ENCODE data around the gene TDP1.

Gene TDP1

DNA sequence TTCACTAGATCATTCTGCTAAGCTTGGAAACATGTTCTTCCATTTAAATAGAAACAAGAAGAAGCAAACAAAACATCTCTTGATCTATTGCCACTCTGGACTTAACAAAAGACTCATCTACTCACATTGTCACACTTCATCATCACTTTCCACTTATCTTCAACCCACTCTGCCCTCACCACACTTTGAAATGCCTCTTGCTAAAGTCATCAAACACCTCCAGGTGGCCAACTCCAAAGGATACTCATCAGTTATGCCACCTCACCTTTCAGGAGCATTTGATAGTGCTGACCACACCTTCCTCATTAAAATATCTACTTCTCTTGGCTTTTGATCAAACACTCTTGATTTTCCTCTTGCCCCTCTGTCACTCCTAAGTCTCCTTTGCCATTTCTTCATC, 8.4 kb upstream of the TDP1 start:
- DNase-seq, result no peak

DNA sequence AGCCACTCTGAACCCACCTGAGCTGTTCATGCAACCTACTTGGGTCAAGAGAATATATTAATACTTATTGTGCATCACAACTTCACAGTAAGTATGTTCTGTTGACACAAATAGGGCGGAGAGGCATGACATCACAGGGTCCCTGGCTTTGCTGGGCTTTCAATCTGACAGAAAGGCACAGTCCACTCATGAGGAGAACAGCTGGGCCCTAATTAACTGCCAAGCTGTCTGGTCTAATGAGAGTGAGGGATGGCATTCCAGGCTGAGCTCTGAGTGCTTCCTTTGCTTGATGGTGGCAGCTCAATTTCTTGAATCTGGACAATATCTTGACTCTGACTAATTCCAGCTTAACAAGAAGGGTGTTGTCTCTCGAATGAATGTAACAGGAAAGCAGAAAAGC, 3.2 kb upstream of the TDP1 start:
- DNase-seq, result no peak

DNA sequence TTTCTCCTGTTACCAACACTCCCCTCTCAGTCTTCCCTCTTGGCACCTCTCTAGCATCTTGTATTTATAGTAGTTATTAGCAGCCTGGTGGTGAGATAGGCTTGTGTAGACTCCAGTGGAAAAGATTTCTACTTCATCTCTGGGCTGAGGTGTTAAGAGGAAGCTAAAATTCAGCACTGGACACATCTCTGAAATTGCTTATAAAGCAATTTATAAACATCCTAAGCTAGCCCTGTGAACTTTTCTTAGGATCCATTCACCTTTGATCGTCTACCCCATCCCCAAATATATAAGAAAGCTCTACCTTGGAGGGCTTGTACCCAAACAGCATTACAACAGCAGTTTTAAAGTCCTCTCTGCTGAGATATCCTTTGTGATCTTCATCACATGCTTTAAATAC, 2.1 kb upstream of the TDP1 start:
- DNase-seq, result no peak

DNA sequence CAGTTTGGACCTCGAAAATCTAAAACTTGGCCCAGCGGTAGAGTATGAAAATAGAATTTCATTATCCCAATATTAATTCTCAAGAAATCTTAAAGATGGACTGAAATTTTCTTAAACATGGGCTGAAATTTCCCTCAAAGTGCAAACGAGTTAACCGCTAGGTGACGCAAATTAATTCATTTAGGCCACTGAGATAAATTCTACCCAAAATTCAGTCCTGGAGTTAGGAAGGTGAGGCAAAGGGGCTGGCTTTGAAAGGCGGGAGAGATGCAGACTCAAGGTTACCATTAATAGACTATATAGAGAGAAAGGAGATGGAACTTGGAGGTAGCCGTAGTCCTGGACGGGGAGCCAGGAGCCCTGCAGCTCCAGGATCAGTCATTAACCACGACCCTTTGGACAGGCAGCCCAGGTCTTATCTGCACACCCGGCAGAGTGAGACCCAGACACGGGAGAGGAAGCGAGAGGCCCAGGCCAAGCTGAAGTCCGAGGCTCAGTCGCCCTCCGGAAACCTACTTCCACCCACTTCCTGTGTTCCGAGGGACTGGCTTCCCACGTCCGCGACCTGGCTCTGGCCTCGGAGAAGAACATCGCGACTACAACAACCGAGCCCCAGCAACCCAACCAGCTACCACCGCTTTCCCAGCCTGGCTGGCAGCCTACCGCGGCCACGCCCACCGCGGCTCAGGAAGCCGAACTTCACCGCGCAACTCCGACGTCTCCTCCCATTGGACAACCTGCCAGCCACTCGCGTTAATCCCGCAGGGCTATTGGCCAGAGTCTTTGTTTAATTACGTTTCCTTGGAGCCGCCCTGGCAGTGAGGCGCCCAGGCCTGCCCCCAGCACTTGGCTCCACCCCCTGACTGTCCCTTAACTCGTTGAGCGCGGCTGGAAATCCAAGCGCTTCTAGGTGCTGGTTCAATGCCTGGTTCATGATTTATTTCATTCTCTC, 1.4 kb upstream of the TDP1 start, which contains the start of gene EFCAB11:
EFCAB11 (minus strand) TSS at position 661 of the 952 bp plus-strand sequence; CDS start at position 591, 70 bp downstream.
- peak; percentile 82 for DNase-seq

DNA sequence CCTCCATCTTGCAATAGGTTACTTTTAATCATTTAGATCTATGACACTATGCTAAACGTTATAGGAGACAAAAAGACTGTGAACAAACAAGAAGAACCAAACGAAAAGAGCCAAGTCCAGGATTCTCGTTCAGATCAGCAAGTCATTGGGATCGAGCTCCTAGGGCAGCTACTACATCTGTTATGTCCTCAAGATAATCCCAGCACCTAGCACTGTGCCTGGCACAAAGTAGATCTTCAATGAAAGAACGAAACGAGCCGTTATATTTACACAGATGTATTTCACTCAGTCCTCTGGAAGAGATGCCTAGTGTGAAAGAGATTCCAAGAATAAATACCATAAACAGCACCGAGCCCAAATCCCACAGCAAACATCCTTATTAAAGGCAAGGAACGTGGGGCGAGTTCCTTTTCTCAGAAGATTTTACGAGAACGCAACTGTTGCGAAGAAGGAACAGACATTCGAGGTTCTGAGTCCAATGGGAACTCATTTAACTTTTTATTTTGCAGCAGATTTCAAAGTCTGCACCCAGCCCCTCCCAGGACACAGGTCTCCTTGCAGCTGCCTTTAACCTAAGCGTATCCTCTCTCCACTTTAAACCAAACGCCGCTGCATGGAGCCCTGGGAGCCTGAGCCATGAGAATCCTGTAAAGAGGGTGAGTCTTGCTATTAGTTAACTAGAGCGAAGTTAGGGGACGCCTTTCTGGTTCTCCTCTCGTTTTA, 544 bp upstream of the TDP1 start:
- no peak for DNase-seq

DNA sequence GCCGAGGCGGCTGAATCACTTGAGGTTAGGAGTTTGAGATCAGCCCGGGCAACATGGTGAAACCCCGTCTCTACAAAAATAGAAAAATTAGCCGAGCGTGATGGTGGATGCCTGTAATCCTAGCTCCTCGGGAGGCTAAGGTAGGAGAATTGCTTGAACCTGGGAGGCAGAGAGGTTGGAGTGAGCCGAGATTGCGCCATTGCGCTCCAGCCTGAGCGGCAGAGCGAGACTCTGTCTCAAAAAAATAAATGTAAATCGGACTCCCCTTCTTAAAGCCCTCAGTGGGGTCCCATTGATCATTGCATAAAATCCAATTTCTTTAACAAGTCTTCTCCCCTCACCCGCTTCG, 908 bp downstream of the TDP1 start:
- DNase-seq, result no peak

DNA sequence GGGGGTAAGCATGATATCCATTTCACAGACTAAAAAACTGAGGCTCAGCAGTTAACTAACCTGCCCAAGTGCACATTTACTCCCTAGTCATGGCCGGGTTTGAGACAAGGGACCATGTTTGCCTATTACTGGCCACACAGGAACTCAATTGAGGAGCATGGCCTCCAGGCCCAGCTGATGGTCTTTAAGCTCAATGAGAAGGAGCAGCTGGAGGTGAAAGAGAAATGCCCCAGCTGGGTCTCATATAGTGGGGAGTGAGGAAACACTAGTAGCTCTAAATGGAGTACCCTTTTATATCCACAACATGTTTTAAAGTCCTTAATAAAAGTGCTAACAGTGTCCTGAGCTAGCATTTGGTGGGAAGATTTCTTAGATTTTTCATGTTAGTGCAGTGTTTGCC, 1.6 kb downstream of the TDP1 start:
- no peak for DNase-seq

DNA sequence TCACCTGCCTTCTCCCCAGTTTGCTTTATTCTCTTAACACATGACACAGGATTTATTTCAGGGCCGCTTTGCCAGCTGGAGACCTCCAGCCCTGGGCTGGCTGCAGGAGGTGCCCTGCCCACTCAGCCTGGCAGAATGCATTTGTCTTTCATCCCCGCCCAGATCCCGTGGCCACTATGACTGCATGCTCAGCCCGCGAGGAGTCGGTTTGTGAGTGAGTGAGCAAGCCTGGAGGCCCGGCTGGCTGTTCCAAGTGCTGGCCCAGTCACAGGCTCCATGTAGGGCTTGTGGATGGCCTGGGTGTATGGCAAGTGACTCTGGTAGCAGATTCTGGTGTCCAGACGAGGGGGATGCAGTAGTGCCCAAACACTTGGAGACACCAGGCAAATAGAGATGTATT, 2.1 kb downstream of the TDP1 start:
- no peak for DNase-seq

DNA sequence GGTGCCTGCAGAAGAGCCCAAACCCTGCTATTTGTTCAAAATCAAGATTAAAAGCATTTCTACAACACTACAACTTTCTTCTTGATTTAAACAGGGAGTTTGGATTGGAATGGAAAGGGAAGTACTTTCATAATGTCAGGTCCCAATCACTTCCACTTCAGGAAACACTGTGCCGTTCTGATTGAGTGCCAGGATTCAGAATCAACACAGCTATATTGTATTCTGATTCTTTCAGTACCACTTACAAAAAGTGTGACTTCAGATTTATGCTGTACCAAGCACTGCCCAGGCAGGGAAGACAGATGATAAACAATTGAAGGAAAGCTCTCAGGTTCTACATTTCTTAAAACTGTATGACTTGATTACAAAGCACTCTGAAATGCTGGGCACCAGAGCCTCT, 3.2 kb downstream of the TDP1 start:
- no peak for DNase-seq

DNA sequence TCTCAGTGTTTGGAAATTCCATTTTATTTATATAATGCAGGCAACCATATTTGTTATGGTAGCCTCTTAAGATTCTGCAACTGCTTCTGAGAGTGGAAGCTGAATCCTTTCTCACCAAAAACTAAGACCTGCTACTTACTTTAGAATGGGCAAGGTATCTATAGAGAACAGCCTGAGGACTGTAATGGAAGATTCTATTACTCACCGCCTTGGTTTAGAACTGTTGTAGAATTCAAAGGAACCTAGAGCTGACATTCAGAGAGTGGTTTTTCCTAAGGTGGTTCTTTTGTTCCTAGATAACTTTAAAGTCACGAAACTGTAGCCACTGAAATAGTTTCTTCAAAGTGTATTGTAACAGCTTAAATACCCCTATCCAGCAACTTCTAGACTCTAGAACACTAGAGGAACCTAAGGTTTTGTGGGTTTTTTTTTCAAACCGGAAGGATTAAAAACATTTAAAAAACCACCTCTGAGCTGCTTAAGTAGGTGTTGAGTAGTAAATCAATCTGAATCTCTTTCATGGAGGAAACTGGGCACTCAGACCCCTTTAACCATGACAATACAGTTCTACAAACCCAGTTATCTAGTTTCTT, 4.2 kb downstream of the TDP1 start:
- DNase-seq, result no peak

DNA sequence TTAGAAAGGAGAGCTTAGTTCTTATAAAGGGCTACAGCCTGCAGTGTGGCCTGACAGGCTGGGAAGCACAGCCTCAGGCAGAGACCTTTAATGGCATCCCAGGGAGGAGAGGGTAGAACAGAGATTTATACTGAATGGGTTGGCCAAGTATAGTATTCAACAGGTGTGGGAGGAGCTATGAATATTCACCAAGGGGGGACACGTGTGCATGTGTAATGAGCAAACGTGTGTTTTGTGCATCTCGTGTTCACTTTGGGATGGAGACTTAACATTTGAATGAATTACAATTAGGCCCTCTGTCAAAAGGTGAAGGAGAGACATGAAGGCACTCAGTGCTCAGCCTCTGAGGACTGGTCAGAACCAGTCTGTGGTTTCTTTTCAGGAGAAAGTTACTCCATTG, 5.2 kb downstream of the TDP1 start:
- DNase-seq, result no peak

DNA sequence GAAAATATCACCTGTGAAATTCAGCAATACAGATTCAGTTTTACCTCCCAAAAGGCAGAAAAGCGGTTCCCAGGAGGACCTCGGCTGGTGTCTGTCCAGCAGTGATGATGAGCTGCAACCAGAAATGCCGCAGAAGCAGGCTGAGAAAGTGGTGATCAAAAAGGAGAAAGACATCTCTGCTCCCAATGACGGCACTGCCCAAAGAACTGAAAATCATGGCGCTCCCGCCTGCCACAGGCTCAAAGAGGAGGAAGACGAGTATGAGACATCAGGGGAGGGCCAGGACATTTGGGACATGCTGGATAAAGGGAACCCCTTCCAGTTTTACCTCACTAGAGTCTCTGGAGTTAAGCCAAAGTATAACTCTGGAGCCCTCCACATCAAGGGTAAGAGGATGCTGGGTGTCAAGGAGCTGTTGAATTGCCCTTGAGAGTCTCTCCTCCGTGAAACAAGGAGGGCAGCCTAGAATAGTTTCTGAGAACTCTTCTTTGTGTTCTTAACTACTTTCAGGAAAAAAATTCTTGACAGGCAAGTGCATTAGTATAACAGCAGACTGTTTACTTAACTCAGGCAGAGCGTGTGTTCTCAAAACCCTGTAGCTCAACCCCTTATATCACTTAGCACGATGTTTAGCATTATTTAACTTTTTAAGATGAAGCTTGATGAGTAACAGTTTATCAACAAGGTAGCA, 7.7 kb downstream of the TDP1 start:
- no peak for DNase-seq

DNA sequence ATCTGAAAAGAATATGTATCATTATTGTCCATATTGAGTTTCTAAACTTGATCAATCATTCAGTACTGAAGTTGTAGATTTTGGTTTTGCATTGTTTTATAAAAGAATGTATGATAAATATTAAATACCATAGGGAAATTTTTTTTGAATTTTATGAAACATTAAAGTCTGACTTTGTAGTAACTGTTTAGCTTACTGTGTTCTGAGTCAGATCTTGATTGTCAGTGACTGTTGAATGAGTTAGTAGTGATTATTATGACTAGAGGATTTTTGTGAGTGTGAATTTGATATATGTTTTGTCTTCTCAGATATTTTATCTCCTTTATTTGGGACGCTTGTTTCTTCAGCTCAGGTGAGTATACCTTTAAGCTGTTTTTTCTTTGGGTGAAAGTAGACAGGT, 10.1 kb downstream of the TDP1 start:
- DNase-seq, result no peak

DNA sequence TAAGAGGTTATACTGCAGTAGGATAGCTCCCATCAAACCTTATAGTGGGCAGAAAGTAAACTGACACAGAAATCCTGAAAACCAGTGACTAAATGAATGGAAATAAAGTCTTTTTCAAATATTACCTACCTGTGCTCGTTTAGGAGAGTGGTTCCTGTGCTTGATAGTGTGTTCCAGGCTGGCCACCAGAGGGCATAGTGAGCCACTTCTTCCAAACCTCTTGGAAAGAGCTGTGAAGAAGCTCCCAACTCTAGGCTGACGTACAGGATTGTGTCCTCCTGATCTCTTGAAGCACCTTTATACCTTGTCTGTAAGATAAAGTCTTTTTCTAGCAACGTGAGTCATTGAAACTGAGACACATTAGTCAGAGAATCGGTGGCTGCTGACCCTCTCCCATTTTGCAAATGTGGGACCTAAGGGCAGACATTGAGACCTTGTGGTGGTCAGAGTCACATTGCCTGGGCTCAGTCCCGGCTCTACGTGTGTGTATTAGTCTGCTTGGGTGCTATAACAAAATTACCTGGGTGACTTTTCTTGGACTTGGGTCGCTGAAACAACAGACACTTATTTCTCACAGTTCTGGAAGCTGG, 17.6 kb downstream of the TDP1 start:
- no peak for DNase-seq

DNA sequence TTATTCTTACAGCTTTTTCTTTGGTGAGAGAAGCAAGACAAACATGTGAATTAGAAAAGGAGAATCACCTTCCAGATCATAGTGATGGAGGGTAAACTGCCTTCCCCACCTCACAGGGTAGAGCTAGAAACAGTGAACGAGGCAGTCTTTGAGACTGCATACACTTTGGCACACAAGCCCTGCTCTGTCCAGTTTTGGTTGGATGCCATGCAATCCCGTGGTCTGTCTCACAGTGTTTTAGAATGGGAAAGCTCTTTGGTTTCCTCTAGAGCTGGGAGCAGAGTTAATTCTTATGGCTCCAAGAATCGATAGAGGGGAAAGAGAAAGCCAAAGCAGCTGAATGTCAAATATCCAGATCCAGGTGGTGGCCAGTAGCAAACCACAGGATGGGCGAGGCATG, 21.9 kb downstream of the TDP1 start:
- DNase-seq, result no peak

DNA sequence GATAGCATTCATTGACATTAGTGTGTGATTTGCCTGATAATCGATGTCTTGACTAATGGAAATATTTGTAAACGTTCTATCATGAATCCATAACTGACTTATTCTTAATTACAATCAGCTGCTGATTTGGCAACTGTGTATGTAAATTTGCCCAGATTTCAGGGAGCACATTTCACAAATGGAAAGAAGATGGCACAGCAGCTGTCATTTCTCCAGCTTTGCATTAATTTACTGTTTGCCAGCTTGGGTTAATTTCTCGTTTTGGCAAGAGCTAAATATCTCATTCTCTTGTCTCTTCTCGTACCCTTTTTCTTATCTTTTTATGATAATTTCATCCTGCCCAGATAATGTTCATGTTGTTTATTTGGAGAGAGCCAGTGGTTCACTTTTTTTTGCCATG, 22.9 kb downstream of the TDP1 start:
- DNase-seq, result no peak

DNA sequence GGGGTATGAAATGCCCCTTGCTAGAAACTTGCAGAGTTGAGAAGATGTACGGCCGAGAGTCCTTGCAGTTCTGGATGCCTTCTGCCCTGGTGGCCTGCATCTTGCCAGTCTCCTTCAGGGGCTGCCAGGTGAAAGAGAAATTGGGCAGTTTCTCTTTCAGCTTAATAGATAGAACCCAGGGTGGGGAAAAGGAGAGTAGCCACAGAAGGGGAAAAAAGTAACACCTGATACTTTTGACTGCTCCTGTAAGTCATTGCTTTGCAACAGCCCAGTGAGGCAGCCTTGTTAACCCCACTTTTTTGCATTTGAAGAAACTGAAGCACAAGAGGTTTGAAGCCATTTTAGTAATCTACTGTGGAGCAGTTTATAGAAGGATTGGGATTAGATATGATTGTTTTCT, 27.6 kb downstream of the TDP1 start:
- no peak for DNase-seq

DNA sequence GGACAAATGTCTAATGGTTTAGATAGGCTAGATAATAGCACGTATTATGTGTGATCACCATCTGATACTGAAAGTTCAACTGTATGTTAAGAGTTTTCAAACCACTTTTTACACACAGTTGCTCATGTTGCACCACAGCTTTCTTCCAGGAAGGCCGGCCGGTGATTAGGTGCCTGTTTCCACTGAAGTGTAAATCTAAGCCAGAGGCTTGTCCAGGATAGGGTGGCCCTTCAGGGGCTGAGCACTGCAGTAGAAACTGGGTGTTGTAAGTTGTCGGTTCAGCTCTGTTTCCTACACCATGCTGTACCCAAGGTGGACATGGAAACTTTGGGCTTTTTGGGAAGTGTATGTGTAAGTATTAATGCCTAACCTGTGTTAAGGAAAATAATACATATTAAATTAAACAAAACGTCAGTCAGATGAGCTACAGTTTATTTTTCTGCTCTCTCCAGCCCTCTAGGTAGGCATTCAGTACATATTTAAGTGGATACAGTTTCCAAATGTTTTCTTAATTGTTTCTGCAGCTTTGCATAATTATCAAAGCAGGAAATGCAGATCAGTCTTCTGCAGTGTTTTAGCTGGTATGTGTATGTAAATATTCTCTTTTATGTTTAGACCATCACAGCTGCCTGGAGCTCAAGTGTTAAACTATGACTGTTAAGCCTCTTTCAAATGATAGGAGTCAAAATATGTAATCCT, 30.9 kb downstream of the TDP1 start:
- no peak for DNase-seq

DNA sequence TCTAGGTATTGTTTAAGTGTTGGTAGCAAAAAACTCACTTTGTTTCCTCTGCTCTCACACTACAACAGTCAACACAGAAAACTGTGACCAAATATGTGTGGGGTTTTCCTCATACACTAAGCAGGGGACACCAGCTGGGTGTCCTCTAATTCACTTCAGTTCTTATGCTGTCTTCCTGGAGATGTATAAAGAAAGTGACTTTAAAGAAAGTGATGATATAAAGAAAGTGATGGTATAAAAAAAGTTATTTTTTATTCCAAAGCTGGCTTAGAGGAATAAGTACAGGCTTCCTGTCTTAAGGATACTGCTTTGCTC, 31.4 kb downstream of the TDP1 start:
- no peak for DNase-seq

DNA sequence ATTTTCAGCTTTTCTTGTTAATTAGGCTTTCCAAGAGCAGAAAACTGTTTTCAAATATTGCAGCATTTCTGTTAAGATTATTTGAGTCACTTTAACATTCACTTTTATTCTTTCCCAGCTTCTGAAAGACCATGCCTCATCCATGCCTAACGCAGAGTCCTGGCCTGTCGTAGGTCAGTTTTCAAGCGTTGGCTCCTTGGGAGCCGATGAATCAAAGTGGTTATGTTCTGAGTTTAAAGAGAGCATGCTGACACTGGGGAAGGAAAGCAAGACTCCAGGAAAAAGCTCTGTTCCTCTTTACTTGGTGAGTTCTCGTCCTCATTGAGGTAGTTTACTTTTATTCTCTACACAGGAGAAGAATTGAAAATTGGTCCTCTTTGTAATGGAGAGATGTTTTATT, 33.1 kb downstream of the TDP1 start:
- DNase-seq, result no peak

DNA sequence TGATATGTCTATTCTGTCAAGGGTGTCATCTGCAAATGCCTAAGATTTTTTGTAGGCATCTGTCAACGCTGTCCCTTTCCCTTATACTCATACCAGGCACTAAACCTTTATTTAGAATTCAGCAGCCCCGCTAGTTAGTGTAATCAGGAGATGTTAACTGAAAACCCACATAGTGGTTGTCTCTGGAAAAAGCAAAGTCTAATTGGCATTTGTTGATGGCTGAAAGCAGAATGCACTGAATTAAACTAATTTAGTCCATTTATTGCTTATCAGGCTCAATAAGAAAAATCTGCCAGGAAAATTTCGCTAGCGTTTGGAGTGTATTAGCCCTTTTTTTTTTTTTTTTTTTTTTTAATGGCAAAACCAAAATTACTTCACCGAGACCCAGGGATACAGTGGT, 34.5 kb downstream of the TDP1 start:
- DNase-seq, result no peak

DNA sequence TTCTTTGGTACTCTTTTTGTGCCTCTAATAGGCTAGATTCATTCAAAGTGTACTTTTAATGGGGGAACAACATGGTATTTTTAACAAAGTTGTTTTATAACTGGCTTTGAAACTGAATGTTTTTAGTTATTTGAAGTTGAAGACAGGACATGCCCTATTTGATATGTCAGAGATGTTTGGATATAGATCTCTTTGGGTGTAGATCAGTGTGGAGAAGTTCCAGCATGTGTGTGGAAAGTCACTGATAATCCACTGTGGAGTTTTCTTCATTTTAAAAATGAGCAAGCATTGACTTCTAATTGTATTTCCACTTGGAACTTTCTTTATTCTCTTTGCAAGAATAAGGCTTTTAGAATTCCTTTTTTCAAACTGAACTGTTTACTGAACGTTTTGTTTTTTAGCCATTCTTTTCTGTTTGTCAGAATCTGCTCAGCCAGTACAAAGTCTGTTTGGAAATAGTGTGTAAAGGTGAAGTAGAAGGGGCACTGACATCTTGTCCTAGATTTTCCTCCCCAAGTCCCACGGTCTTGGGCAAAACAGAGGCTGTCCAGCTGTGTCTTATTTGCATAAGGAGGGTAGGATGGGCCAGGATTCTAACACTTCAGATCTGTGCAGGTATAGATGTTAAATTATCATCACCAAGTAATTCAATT, 35.0 kb downstream of the TDP1 start:
- no peak for DNase-seq
